ENCODE measurements around the gene IFNA1. TPM values are rescaled to one million over a fixed set of nuclear protein-coding genes. Genes with fewer than 3 reads are reported as not detected.

The IFNA1 gene
- total RNA-seq, 1 experiment from 2014 or later = not detected

DNA sequence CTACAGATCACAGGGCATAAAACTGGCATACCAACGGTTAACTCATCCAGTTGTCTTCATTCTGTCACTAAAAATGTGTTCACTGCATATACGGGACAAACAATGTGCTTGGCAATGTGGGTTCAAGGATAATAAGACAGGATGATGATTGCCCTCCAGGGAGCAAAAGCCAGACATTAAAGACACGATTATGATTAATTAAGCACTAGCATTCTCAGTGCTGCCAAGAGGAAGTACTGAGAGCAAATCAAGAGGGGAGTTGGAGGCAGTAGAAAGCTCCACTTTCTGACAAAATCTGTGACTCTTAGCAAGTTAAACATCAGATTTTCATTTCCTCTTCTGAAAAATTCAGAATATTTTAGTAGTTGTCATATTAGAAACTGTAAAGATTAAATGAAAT, 40.3 kb upstream of the IFNA1 start:
- CTCF ChIA-PET = no interaction called here
- no TSS peak for BruUV-seq (replicated peaks)

DNA sequence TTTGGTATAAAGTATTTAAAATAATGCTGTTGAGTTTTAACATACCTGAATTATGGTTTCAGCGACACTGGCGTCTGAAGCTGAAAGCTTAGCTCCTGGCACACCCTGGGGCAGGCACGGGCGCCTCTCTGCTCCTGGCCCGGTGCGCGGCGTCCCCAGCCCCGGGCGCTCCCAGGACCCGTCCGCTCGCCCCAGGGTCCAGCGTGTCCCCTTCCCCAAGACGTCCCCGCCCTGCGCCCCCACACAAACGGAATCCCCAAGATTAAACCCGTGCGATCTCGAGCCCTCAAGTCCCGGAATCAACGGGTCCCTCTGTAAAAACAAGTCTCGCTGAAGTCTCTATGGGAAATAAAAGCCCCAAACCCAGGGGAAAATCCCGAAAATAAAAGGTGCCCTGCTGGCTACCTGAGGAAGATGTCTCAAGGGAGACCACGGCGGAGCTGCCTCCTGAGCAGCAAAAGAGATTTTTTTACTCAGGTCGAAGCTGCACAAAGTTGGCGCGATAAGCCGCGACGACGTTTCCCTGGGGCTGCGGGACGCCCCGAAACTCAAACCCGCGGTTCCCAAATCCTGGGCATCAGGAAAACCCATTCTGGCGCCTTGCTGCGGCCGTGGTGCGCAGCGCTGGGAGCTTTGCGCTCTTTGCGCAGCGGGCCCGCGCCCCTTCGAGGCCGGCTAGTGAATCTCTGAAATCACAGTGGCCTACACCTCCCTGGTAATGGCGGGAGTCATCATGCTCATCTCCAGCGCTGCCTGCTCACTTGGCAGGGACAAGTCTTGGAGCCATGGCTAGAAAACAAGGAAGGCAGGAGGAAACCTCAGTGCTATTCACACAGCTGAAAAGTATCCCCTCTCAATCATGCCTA, 37.6 kb upstream of the IFNA1 start:
- CTCF ChIA-PET = interaction anchor here (0.7 to 0.9 kb wide), 3 partner anchors 10 to 757 kb away, joined by 3 to 6 read pairs (median 3); no protein-coding TSS in a partner anchor
- no peaks in the 10 kb centered on the region for H3K27me3 Mint-ChIP-seq (ENCODE audit: unreplicated experiment)

More for the DNA sequence above, 40.3 kb upstream of the IFNA1 start:
- no peak for DNase-seq
- peaks cover 13% of the 10 kb centered on the region for H3K4me1 Mint-ChIP-seq (ENCODE audit: low read depth, unreplicated experiment)
- H3K9me3 Mint-ChIP-seq (ENCODE audit: low read depth, unreplicated experiment) = no peaks in the 10 kb centered on the region
- intact Hi-C loops (cut with micrococcal nuclease; ENCODE audit: unreplicated experiment) = loop anchor here (10.0 kb wide), 1 partner anchor 45 kb away; the partner anchor contains the start of gene IFNA1
- no peaks in the 10 kb centered on the region for H3K27me3 Mint-ChIP-seq (ENCODE audit: unreplicated experiment)
- no peak overlapping the region for H3K4me3 Mint-ChIP-seq (ENCODE audit: low read depth, unreplicated experiment)
- no peak overlapping the region for H3K27ac Mint-ChIP-seq (ENCODE audit: unreplicated experiment)
- no peak for TF ChIP-seq CTCF (IDR thresholded peaks at IDR 0.05; ENCODE audit: unreplicated experiment)
- peaks cover 10% of the 10 kb centered on the region for H3K36me3 Mint-ChIP-seq (ENCODE audit: insufficient read depth, unreplicated experiment)

GRCh38 chr9:21404146-21404545, 36.1 kb upstream of the IFNA1 start:
- H3K9me3 Mint-ChIP-seq (ENCODE audit: low read depth, unreplicated experiment) = no peaks in the 10 kb centered on the region
- intact Hi-C loops (cut with micrococcal nuclease; ENCODE audit: unreplicated experiment) = no loop called here
- TF ChIP-seq CTCF (IDR thresholded peaks at IDR 0.05; ENCODE audit: unreplicated experiment) = no peak
- H3K36me3 Mint-ChIP-seq (ENCODE audit: insufficient read depth, unreplicated experiment) = no peaks in the 10 kb centered on the region
- H3K27me3 Mint-ChIP-seq (ENCODE audit: unreplicated experiment) = no peaks in the 10 kb centered on the region
- DNase-seq = no peak
- no TSS peak for BruUV-seq (replicated peaks)
- H3K4me3 Mint-ChIP-seq (ENCODE audit: low read depth, unreplicated experiment) = no peak overlapping the region
- CTCF ChIA-PET = interaction anchor here (0.7 kb wide), 1 partner anchor 705 kb away, joined by 3 read pairs; no protein-coding TSS in a partner anchor
- H3K4me1 Mint-ChIP-seq (ENCODE audit: low read depth, unreplicated experiment) = no peaks in the 10 kb centered on the region
- no peak overlapping the region for H3K27ac Mint-ChIP-seq (ENCODE audit: unreplicated experiment)

More for the DNA sequence above, 37.6 kb upstream of the IFNA1 start:
- no TSS peak for BruUV-seq (replicated peaks)
- no peaks in the 10 kb centered on the region for H3K36me3 Mint-ChIP-seq (ENCODE audit: insufficient read depth, unreplicated experiment)
- DNase-seq = peak; percentile 39
- intact Hi-C loops (cut with micrococcal nuclease; ENCODE audit: unreplicated experiment) = no loop called here
- no peak for TF ChIP-seq CTCF (IDR thresholded peaks at IDR 0.05; ENCODE audit: unreplicated experiment)
- H3K4me3 Mint-ChIP-seq (ENCODE audit: low read depth, unreplicated experiment) = peak overlapping the region; percentile 74
- no peaks in the 10 kb centered on the region for H3K4me1 Mint-ChIP-seq (ENCODE audit: low read depth, unreplicated experiment)
- H3K27ac Mint-ChIP-seq (ENCODE audit: unreplicated experiment) = no peak overlapping the region
- no peaks in the 10 kb centered on the region for H3K9me3 Mint-ChIP-seq (ENCODE audit: low read depth, unreplicated experiment)

- no peaks in the 10 kb centered on the region for H3K9me3 Mint-ChIP-seq (ENCODE audit: low read depth, unreplicated experiment)
- H3K36me3 Mint-ChIP-seq (ENCODE audit: insufficient read depth, unreplicated experiment) = no peaks in the 10 kb centered on the region
- CTCF ChIA-PET = interaction anchor here (1.1 kb wide), 1 partner anchor 13 kb away, joined by 4 read pairs; no protein-coding TSS in a partner anchor
- H3K4me3 Mint-ChIP-seq (ENCODE audit: low read depth, unreplicated experiment) = no peak within 1 kb of the TSS
- H3K4me1 Mint-ChIP-seq (ENCODE audit: low read depth, unreplicated experiment) = no peaks in the 10 kb centered on the region
- TF ChIP-seq CTCF (IDR thresholded peaks at IDR 0.05; ENCODE audit: unreplicated experiment) = no peak
- intact Hi-C loops (cut with micrococcal nuclease; ENCODE audit: unreplicated experiment) = no loop called here
- H3K27ac Mint-ChIP-seq (ENCODE audit: unreplicated experiment) = no peak within 1 kb of the TSS
- no TSS peak for BruUV-seq (replicated peaks)
- no peak for DNase-seq
- H3K27me3 Mint-ChIP-seq (ENCODE audit: unreplicated experiment) = no peaks in the 10 kb centered on the region
Measured at GRCh38 chr9:21408817-21409216, 31.4 kb upstream of the IFNA1 start, which contains the start of gene IFNA8. Gene IFNA8 (plus strand): TSS chr9:21409117. CDS start chr9:21409177, 60 bp downstream.

Measured in Calu3 (cell line).